Fibroblast of villous mesenchyme (primary cell): ENCODE data around the gene KLHL11. TPM values are rescaled to one million over a fixed set of nuclear protein-coding genes. Genes with fewer than 3 reads are reported as not detected.
"Not testable (repeated sequence)": the region's sequence is repeated elsewhere in the genome, so short reads cannot be mapped to it uniquely, and the experiment has no call there.

Experiments used
- DNase-seq: peaks from one replicate; pipeline ENCODE4 v3.0.0-alpha.2; 2010; ENCODE audit warnings: low read depth
- H3K4me3 ChIP-seq: 2 replicates; pipeline ENCODE4 v1.5.1; 2011; ENCODE audit warnings: low read depth, mild to moderate bottlenecking, low read length
- total RNA-seq: library from RNA; depleted of rRNA; stranded (reverse); fragments of >200 nt; gene quantifications from 2 replicates; pipeline ENCODE4 v1.2.3, GENCODE V29; 2012
- TF ChIP-seq, protein P1 (sequence below): IDR thresholded peaks from 2 replicates; pipeline ENCODE4 v1.5.1; 2012; ENCODE audit warnings: low read depth, mild to moderate bottlenecking, low read length; ENCODE audit not compliant: insufficient read depth

KLHL11 gene
- total RNA-seq, 1 donor, result 37.6 TPM

DNA sequence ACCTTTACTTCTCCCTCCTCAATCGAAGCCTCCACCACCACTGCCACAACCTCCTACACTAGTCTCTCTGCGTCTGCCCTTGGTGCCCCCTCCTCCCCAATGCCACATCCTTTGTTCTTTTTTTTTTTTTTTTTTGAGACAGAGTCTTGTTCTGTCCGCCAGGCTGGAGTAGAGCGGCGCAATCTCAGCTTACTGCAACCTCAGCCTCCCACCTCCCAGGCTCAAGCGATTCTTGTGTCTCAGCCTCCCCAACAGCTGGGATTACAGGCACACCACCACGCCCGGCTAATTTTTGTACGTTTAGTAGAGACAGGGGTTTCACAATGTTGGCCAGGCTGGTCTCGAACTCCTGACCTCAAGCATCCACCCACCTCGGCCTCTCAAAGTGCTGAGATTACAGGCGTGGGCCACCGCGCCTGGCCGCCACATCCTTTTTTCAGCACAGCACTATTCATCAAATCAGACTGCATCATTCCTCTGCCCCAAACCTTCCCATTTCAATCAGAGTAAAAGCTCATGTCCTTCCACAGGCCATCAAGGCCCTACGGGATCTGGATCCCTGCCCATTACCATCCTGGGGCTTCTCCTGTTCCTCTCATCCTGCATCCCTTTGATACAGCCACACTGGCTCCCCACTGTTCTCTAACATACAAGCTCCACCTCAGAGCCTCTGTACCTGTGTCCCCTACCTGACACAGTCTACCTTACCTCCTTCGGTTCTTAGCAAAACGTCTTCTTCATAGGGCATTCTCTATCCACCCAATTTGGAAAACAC, 2.0 kb downstream of the KLHL11 start:
- TF ChIP-seq, protein P1, sequence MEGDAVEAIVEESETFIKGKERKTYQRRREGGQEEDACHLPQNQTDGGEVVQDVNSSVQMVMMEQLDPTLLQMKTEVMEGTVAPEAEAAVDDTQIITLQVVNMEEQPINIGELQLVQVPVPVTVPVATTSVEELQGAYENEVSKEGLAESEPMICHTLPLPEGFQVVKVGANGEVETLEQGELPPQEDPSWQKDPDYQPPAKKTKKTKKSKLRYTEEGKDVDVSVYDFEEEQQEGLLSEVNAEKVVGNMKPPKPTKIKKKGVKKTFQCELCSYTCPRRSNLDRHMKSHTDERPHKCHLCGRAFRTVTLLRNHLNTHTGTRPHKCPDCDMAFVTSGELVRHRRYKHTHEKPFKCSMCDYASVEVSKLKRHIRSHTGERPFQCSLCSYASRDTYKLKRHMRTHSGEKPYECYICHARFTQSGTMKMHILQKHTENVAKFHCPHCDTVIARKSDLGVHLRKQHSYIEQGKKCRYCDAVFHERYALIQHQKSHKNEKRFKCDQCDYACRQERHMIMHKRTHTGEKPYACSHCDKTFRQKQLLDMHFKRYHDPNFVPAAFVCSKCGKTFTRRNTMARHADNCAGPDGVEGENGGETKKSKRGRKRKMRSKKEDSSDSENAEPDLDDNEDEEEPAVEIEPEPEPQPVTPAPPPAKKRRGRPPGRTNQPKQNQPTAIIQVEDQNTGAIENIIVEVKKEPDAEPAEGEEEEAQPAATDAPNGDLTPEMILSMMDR, result no peak
- peak overlapping the region; percentile 94 for H3K4me3 ChIP-seq
- no peak for DNase-seq

DNA sequence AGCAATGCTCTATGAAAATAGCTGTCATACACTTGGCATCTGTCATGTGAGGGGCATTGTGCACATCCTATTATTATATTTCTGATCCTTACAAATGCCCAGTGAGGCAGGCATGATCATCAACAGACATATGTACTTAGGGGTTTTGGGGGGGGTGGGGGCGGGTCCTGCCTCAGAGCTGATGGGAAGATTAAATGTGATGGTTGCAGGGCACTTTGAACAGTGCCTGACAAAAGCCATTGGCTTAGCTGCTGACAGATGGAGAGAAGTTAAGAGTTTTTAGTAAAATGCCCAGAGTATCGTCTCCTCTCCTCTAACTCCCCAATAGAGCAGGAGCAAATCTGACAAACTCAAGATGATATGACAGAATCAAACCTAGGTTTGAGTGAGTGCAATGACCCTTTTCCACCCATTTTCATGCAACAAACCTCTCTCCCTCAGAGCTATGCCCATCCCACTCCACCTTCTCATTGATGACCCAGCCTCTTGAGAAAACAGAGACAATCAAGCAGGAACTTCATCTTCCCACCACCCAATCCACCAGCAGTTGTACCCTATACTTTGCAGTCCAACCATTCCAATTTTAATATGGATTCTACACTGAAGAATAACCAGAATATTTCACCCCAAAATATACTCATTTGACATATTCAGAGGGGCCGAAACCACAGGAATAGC, 4.8 kb downstream of the KLHL11 start:
- TF ChIP-seq, protein P1, result no peak
- DNase-seq, result no peak
- H3K4me3 ChIP-seq, result no peak overlapping the region

DNA sequence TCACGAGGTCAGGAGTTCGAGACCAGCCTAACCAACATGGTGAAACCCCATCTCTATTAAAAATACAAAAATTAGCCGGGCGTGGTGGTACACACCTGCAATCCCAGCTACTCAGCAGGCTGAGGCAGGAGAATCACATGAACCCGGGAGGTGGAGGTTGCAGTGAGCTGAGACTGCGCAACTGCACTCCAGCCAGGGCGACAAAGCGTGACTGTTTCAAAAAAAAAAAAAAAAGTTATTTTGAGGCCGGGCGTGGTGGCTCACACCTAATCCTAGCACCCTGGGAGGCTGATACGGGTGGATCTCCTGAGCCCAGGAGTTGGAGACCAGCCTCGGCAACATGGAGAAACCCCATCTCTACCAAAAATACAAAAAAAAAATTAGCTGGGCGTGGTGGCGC, 13.8 kb downstream of the KLHL11 start:
- DNase-seq, H3K4me3 ChIP-seq: not testable (repeated sequence)

DNA sequence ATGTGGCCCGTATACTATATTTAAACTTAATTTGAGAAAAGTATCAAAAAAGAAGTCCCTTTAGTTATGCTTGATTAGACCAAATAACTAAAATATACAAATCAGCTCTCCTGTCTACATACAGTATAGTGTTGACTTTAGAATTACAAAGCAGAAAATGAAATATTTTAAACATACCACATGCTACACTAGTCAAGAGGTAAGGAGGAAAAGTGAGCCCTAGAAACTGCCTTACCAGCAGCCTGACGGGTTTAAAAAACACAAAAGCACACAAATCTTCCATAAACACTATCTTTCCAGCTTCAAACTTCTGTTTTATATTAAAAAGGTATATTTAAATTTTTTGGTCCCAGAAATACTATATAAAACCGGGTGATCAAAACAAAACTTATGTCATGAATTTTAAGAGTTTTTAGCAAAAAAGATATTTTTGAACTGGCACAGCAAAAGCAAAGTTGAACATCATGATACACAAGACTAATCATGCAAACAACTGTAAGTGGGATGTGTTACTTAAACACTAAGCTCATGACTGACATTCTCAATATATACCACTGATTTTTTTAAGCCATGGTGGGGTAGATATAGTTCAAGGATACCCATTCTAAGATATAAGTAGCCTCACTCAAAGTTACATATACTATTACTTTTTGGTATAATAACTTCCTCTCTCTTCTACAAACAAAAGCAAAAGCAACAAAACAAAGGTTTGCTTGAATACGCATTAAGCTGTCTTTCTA, 15.8 kb downstream of the KLHL11 start:
- TF ChIP-seq, protein P1, result no peak
- H3K4me3 ChIP-seq, result no peak overlapping the region
- no peak for DNase-seq

DNA sequence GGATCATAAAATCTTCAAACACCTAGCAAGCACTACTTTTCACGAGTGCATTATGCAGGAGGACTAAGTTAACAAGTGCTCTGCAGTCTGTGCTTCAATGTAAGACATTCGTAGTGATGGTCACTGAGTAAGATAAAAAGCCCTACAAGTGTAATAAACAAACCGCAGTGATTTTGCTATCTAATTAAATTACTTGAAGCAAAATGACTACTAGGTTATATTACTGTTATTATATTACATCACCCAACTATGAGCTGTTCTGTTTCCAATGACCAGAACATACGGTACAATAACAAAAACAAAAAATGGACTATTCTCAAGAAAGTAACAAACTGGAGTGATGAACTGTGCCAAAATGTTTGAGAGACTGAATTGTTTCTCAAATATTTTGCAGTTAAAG, 16.4 kb downstream of the KLHL11 start:
- peak; percentile 51 for DNase-seq
- TF ChIP-seq, protein P1, result no peak
- no peak overlapping the region for H3K4me3 ChIP-seq

DNA sequence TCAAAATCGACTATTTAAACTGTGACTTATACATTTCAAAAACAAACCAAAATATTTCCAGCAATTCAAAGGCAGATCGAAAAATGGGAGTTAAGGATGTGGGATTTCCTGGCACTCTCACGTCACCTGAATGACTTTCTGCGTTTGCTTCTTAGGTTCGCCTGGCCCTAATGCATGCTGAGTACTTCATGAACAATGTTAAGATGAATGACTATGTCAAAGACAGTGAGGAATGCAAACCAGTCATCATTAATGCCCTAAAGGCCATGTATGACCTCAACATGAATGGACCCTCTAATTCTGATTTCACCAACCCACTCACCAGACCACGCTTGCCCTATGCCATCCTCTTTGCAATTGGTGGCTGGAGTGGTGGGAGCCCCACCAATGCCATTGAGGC, 20.3 kb downstream of the KLHL11 start:
- TF ChIP-seq, protein P1, result no peak
- no peak for DNase-seq
- H3K4me3 ChIP-seq, result no peak overlapping the region

DNA sequence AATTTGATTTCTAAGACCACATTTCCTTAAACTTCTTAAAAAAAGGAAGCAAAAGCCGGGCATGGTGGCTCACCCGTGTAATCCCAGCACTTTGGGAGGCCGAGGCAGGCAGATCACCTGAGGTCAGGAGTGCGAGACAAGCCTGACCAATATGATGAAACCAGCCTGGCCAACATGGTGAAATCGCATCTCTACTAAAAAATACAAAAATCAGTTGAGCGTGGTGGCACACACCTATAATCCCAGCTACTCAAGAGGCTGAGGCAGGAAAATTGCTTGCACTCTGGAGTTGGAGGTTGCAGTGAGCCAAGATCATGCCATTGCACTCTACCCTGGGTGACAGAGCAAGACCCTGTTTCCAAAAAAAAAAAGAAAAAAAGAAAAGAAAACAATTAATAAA, 24.4 kb downstream of the KLHL11 start:
- not testable (repeated sequence) for DNase-seq, H3K4me3 ChIP-seq

DNA sequence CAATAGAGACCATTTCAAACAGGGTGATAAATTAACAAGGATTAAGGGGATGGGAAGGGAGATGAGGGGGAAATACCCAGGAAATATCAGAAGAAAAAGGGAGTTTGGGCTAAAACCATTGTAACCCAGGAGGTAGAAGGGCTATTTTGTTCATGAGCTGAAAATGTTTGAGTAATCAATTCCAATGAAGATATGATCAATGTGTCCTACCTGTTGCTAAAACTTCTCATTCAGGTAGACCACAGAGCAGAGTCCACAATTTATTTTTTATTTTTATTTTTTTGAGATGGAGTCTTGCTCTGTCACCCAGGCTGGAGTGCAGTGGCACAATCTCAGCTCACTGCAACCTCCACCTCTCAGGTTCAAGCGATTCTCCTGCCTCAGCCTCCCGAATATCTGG, 25.8 kb downstream of the KLHL11 start:
- DNase-seq, H3K4me3 ChIP-seq: not testable (repeated sequence)
